GM13976 (cell line): ENCODE measurements around the gene PLEKHM3.

Source experiments
- DNase-seq: peaks from one replicate; pipeline ENCODE4 v3.0.0; 2012; ENCODE audit warnings: low spot score
- CTCF ChIP-seq: IDR thresholded peaks from 2 replicates; pipeline ENCODE4 v1.5.1; 2012; ENCODE audit warnings: borderline replicate concordance, mild to moderate bottlenecking; ENCODE audit not compliant: insufficient read depth; ENCODE audit errors: extremely low read depth, missing control alignments, control extremely low read depth
- in situ Hi-C: fragments of 300-500 bp; cut with MboI; formaldehyde crosslinking; loops from one replicate; pipeline ENCODE4 v1.12.0; 2022; ENCODE audit warnings: low sequenced_read_pairs, mixed read lengths, inconsistent platforms; ENCODE audit not compliant: unreplicated experiment

The PLEKHM3 gene

GRCh38 chr2:207901829-207902228 is 123.5 kb downstream of the PLEKHM3 start:
- in situ Hi-C loops, result no loop called here
- no peak for TF ChIP-seq CTCF
- DNase-seq, result no peak

GRCh38 chr2:207901401-207901800 is 123.9 kb downstream of the PLEKHM3 start:
- no peak for DNase-seq
- in situ Hi-C loops, result no loop called here
- no peak for TF ChIP-seq CTCF

- no peak for TF ChIP-seq CTCF
- in situ Hi-C loops, result no loop called here
- DNase-seq, result no peak
Observed at GRCh38 chr2:207898354-207898695, 127.0 kb downstream of the PLEKHM3 start.

- DNase-seq, result no peak
- TF ChIP-seq CTCF, result no peak
- in situ Hi-C loops, result no loop called here
Observed at GRCh38 chr2:207897541-207898353, 127.6 kb downstream of the PLEKHM3 start.

- DNase-seq, result no peak
- no peak for TF ChIP-seq CTCF
- in situ Hi-C loops, result no loop called here
Observed at GRCh38 chr2:207896525-207897285, 128.6 kb downstream of the PLEKHM3 start.

- TF ChIP-seq CTCF, result no peak
- in situ Hi-C loops, result no loop called here
- no peak for DNase-seq
Observed at GRCh38 chr2:207895274-207895860, 130.0 kb downstream of the PLEKHM3 start.
